GM23248 (cell line): ENCODE measurements around the gene POLD3.

Source experiments
- EZH2 ChIP-seq: fragments of 200-600 bp; sonication (generic); IDR thresholded peaks from 2 replicates; pipeline ENCODE4 v1.6.1; 2018; ENCODE audit warnings: antibody characterized with exemption, mild to moderate bottlenecking; ENCODE audit not compliant: insufficient read depth, poor library complexity, severe bottlenecking
- EZH2phosphoT487 ChIP-seq: fragments of 200-600 bp; sonication (generic); IDR thresholded peaks from 2 replicates; pipeline ENCODE4 v1.6.1; 2018; ENCODE audit warnings: antibody characterized with exemption, moderate library complexity, mild to moderate bottlenecking, low read depth; ENCODE audit not compliant: insufficient read depth

GRCh38 chr11:74686792-74687191 is 94.4 kb downstream of the POLD3 start:
- TF ChIP-seq EZH2 (no peak), EZH2phosphoT487 (no peak)
